NT2/D1 (cell line): ENCODE data around the gene FNBP1L.

Experiments
- YY1 ChIP-seq: IDR thresholded peaks from 2 replicates; pipeline ENCODE4 v1.6.1; 2011; ENCODE audit not compliant: insufficient read length, insufficient read depth
- ZNF274 ChIP-seq: IDR thresholded peaks from 2 replicates; pipeline ENCODE4 v1.6.1; 2011; ENCODE audit warnings: mild to moderate bottlenecking, low read depth, low read length

DNA sequence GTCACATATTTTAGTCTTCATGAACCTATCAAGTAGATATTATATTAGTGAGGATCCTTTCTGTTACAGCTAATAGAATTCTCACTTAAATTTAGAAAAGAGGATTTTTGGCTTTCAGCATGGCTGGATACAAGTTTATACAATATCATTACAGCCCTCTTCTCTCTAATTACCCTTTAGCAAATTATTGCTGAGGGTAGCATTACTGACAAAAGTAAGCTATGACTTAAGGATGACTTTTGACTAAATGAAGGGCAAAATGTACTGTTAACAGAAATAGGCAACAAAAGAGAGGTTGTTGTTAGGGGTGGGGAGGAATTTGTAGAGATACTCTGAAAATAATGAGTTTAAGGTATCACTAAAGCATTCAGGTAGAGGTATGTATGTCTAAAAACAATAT, 85.8 kb downstream of the FNBP1L start:
- TF ChIP-seq ZNF274 (no peak), YY1 (no peak)
